MM.1S (cell line): ENCODE results near the gene KLHDC7B.

ENCODE experiments used
- DNase-seq: peaks from one replicate; pipeline ENCODE4 v3.0.0-alpha.2; 2015
- H2AFZ ChIP-seq: fragments of 300-600 bp; sonication (generic); 2 replicates; pipeline ENCODE4 v1.6.0; 2016; ENCODE audit warnings: antibody characterized with exemption, low read length
- H3F3A ChIP-seq: fragments of 300-600 bp; sonication (generic); 2 replicates; pipeline ENCODE4 v1.6.1; 2016; ENCODE audit warnings: mild to moderate bottlenecking, antibody characterized with exemption, low read length, moderate library complexity, mixed read lengths; ENCODE audit not compliant: insufficient read depth
- H3K27ac ChIP-seq: fragments of 300-600 bp; sonication (generic); 2 replicates; pipeline ENCODE4 v1.5.1; 2016; ENCODE audit warnings: mild to moderate bottlenecking, low read length
- H3K27me3 ChIP-seq: fragments of 300-600 bp; sonication (generic); replicated peaks from 2 replicates; pipeline ENCODE4 v1.6.0; 2016; ENCODE audit warnings: low read length; ENCODE audit not compliant: insufficient read depth
- H3K36me3 ChIP-seq: fragments of 300-600 bp; sonication (generic); replicated peaks from 2 replicates; pipeline ENCODE4 v1.6.1; 2016; ENCODE audit warnings: mild to moderate bottlenecking, low read length, mixed read lengths; ENCODE audit not compliant: insufficient read depth
- H3K4me1 ChIP-seq: fragments of 300-600 bp; sonication (generic); 2 replicates; pipeline ENCODE4 v1.6.1; 2016; ENCODE audit warnings: low read length, mixed read lengths
- H3K4me2 ChIP-seq: fragments of 300-600 bp; sonication (generic); 2 replicates; pipeline ENCODE4 v1.6.0; 2016; ENCODE audit warnings: low read depth, low read length
- H3K4me3 ChIP-seq: fragments of 300-600 bp; sonication (generic); 2 replicates; pipeline ENCODE4 v1.5.1; 2016; ENCODE audit warnings: low read length, mixed read lengths
- H3K79me2 ChIP-seq: fragments of 300-600 bp; sonication (generic); 2 replicates; pipeline ENCODE4 v1.6.1; 2016; ENCODE audit warnings: mixed run types, low read length, mixed read lengths
- H3K9ac ChIP-seq: fragments of 300-600 bp; sonication (generic); 2 replicates; pipeline ENCODE4 v1.6.1; 2016; ENCODE audit warnings: low read length, mixed read lengths
- H3K9me2 ChIP-seq: fragments of 300-600 bp; sonication (generic); replicated peaks from 2 replicates; pipeline ENCODE4 v1.6.1; 2016; ENCODE audit warnings: mild to moderate bottlenecking, low read length, mixed read lengths; ENCODE audit not compliant: insufficient read depth
- H3K9me3 ChIP-seq: fragments of 300-600 bp; sonication (generic); replicated peaks from 2 replicates; pipeline ENCODE4 v1.6.1; 2016; ENCODE audit warnings: mild to moderate bottlenecking, low read length, mixed read lengths; ENCODE audit not compliant: insufficient read depth
- H4K20me1 ChIP-seq: fragments of 300-600 bp; sonication (generic); 2 replicates; pipeline ENCODE4 v1.6.1; 2016; ENCODE audit warnings: mild to moderate bottlenecking, low read length, moderate library complexity, mixed read lengths; ENCODE audit not compliant: insufficient read depth
- EZH2 ChIP-seq: fragments of 300-600 bp; sonication (generic); optimal IDR thresholded peaks from 2 replicates; pipeline ENCODE3; 2017; ENCODE audit warnings: low read depth, mild to moderate bottlenecking, antibody characterized with exemption, low read length, mixed read lengths
- EZH2phosphoT487 ChIP-seq: fragments of 300-600 bp; sonication (generic); IDR thresholded peaks from 2 replicates; pipeline ENCODE4 v1.6.1; 2018; ENCODE audit warnings: antibody characterized with exemption, low read length
- TF ChIP-seq, protein P1 (sequence below): fragments of 300-600 bp; sonication (generic); IDR thresholded peaks from 2 replicates; pipeline ENCODE4 v1.5.1; 2016; ENCODE audit warnings: antibody characterized with exemption, low read length, mixed read lengths

KLHDC7B gene

DNA sequence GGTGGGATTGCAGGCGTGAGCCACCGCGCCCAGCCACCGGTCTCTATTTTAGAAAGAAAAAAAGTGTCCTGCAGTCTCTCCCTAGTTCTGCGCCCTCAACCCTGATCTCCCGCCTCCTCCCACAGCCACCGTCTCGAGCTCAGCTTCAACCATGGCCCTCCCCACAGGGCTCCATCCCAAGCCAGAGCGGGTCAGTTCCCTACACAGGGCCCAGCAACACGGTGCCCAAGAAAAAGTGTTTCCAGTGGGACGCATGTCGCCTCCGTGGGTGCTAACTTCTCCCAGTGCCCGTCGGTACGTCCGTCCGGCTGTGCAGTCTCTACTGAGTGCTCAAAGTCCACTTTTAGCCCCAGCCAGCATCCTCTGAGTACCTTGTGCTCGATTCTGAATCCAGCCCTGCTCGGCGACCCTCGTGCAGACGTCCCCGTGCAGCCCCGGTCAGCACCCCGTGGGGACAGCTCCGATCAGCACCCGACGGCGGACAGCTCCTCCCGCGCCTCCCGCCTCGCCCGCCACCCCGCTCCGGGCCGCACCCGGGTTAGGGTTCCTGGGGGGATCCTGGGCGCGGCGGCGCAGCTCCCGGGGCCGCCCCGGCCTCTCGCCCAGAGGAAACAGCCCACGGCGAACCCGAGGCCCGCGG is 54.2 kb downstream of the KLHDC7B start:
- Histone ChIP-seq H2AFZ (no peak overlapping the region), H3K9me2 (no peaks in the 10 kb centered on the region), H3K79me2 (no peaks in the 10 kb centered on the region), H3K4me1 (no peaks in the 10 kb centered on the region), H3K36me3 (no peaks in the 10 kb centered on the region), H3K9me3 (no peaks in the 10 kb centered on the region), H3K4me3 (no peak overlapping the region), H3K27me3 (peaks cover 81% of the 10 kb centered on the region), H3K9ac (no peak overlapping the region), H3K4me2 (no peak overlapping the region), H3F3A (no peaks in the 10 kb centered on the region), H3K27ac (no peak overlapping the region), H4K20me1 (no peaks in the 10 kb centered on the region)
- TF ChIP-seq, protein P1, sequence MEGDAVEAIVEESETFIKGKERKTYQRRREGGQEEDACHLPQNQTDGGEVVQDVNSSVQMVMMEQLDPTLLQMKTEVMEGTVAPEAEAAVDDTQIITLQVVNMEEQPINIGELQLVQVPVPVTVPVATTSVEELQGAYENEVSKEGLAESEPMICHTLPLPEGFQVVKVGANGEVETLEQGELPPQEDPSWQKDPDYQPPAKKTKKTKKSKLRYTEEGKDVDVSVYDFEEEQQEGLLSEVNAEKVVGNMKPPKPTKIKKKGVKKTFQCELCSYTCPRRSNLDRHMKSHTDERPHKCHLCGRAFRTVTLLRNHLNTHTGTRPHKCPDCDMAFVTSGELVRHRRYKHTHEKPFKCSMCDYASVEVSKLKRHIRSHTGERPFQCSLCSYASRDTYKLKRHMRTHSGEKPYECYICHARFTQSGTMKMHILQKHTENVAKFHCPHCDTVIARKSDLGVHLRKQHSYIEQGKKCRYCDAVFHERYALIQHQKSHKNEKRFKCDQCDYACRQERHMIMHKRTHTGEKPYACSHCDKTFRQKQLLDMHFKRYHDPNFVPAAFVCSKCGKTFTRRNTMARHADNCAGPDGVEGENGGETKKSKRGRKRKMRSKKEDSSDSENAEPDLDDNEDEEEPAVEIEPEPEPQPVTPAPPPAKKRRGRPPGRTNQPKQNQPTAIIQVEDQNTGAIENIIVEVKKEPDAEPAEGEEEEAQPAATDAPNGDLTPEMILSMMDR, result no peak
- TF ChIP-seq EZH2, result no peak
- no peak for TF ChIP-seq EZH2phosphoT487
- DNase-seq, result peak; percentile 29

DNA sequence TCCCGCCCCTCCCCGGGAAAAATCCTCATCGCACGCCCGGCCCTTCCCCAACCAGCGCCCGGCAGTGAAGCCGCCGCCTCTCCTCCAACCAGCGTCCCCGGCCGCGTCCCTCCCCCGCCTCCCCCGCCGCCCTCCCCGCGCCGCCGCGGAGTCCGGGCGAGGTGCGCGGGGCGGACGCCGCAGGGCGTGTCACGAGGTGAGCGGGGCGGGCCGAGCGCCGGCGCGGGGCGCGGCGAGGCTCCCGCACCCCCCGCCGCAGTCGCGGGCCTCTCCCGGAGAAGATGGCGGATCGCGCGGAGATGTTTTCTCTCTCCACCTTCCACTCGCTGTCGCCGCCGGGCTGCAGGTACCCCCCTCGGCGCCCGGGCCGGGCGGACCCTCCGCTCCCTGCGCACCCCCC is 54.8 kb downstream of the KLHDC7B start, which contains the start of gene MAPK8IP2:
Gene MAPK8IP2, plus strand, starts transcription at position 256 of the 400 bp plus-strand sequence. Its CDS starts 26 bp downstream, at position 282.
- no peaks in the 10 kb centered on the region for H3F3A ChIP-seq
- no peaks in the 10 kb centered on the region for H4K20me1 ChIP-seq
- no peaks in the 10 kb centered on the region for H3K79me2 ChIP-seq
- H3K9ac ChIP-seq, result no peak within 1 kb of the TSS
- no peak within 1 kb of the TSS for H3K4me3 ChIP-seq
- no peak within 1 kb of the TSS for H3K27ac ChIP-seq
- H2AFZ ChIP-seq, result no peak within 1 kb of the TSS
- H3K27me3 ChIP-seq, result peaks cover 82% of the 10 kb centered on the region
- H3K4me1 ChIP-seq, result no peaks in the 10 kb centered on the region
- TF ChIP-seq EZH2, result no peak
- TF ChIP-seq, protein P1, result no peak
- DNase-seq, result no peak
- H3K4me2 ChIP-seq, result no peak within 1 kb of the TSS
- H3K9me3 ChIP-seq, result no peaks in the 10 kb centered on the region
- H3K36me3 ChIP-seq, result no peaks in the 10 kb centered on the region
- H3K9me2 ChIP-seq, result no peaks in the 10 kb centered on the region
